A549 (cell line): ENCODE measurements around the gene ARID3A.

Experiments
- ATOH8 ChIP-seq: fragments of 250-450 bp; sonication (Bioruptor Pico); IDR thresholded peaks from 2 replicates; pipeline ENCODE4 v1.5.0; 2020; ENCODE audit warnings: low read depth, mild to moderate bottlenecking, moderate library complexity
- CBX8 ChIP-seq: fragments of 200-600 bp; sonication (generic); IDR thresholded peaks from 2 replicates; pipeline ENCODE4 v1.6.1; 2016
- CEBPB ChIP-seq, 2 experiments: fragments of >200 bp in 1 of 2; sonication (Bioruptor Twin) in 1 of 2; formaldehyde crosslinking in 1 of 2; IDR thresholded peaks; 2 replicates each; pipeline ENCODE4 v1.6.1; 2012 to 2016
- CTCF ChIP-seq: fragments of >200 bp; sonication (Bioruptor Twin); formaldehyde crosslinking; IDR thresholded peaks from 3 replicates; pipeline ENCODE4 v1.5.1; 2016
- EHF ChIP-seq: fragments of 250-450 bp; sonication (Bioruptor Pico); IDR thresholded peaks from 2 replicates; pipeline ENCODE4 v1.5.0; 2020; ENCODE audit warnings: mild to moderate bottlenecking
- EHMT2 ChIP-seq: fragments of 200-600 bp; sonication (generic); IDR thresholded peaks from 2 replicates; pipeline ENCODE4 v1.6.1; 2016; ENCODE audit warnings: antibody characterized with exemption, low read depth, mild to moderate bottlenecking, moderate library complexity
- PBX3 ChIP-seq: IDR thresholded peaks from 2 replicates; pipeline ENCODE4 v1.6.1; 2012
- POLR2A ChIP-seq: IDR thresholded peaks from 2 replicates; pipeline ENCODE4 v1.6.1; 2012; ENCODE audit warnings: mild to moderate bottlenecking, low read length
- RAD21 ChIP-seq, 2 experiments: fragments of >200 bp in 1 of 2; sonication (Bioruptor Twin) in 1 of 2; formaldehyde crosslinking in 1 of 2; IDR thresholded peaks in 1 of 2; conservative IDR thresholded peaks in 1 of 2; 2 replicates in 1 of 2; 3 replicates in 1 of 2; pipeline ENCODE4 v1.6.1; 2012 to 2018; ENCODE audit warnings: inconsistent platforms in 1 of 2
- RFX5 ChIP-seq: fragments of 450-650 bp; IDR thresholded peaks from 2 replicates; pipeline ENCODE4 v1.7.1; 2014; ENCODE audit warnings: antibody characterized with exemption, mild to moderate bottlenecking, moderate library complexity
- ZFP36 ChIP-seq: fragments of 450-650 bp; IDR thresholded peaks from 2 replicates; pipeline ENCODE4 v1.6.1; 2014; ENCODE audit warnings: borderline replicate concordance; ENCODE audit not compliant: partially characterized antibody

GRCh38 chr19:1001538-1002166 is 75.8 kb downstream of the ARID3A start:
- TF ChIP-seq RAD21 (conservative IDR thresholded peaks at IDR 0.05 in 1 of 2, IDR thresholded peaks at IDR 0.05 in 1 of 2): peak; percentile 67 to 69
- TF ChIP-seq CBX8: no peak
- peak; percentile 74 for TF ChIP-seq CTCF
- TF ChIP-seq POLR2A: no peak
- TF ChIP-seq ATOH8: no peak
- no peak for TF ChIP-seq RFX5
- no peak for TF ChIP-seq ZFP36
- TF ChIP-seq EHMT2: no peak
- TF ChIP-seq CEBPB (IDR thresholded peaks at IDR 0.05): no peak
- TF ChIP-seq PBX3: no peak
- TF ChIP-seq EHF (CRISPR knock-in tag): no peak
